HepG2 (cell line): Measurements from ENCODE around the gene SLC25A19. TPM values are rescaled to one million over a fixed set of nuclear protein-coding genes. Genes with fewer than 3 reads are reported as not detected.

Experiments
- ATAC-seq: fragments of 200-7000 bp; cut with Tn5 transposase; 3 replicates; pipeline ENCODE4 v1.9.1; 2020; ENCODE audit warnings: mild to moderate bottlenecking, moderate library complexity
- BruUV-seq: library from RNA; stranded (reverse); fragments of 400-500 nt; replicated peaks from 2 replicates; lab custom pipeline; 2021; lab: Mats Ljungman, UMichigan
- CTCF ChIA-PET: fragments of 300-600 bp; formaldehyde crosslinking; extraction: SDS; loops from one replicate; lab custom pipeline; 2021; ENCODE audit warnings: low total read pairs, inconsistent platforms, low intra/inter-chr PET ratio; lab: Yijun Ruan, JAX
- POLR2A ChIA-PET: fragments of 350-600 bp; sonication (Branson Sonifier 250); formaldehyde crosslinking; loops from one replicate; lab custom pipeline; 2020; ENCODE audit warnings: antibody characterized with exemption, inconsistent platforms; lab: Yijun Ruan, JAX
- DNase-seq: peaks from one replicate; pipeline ENCODE4 v3.0.0-alpha.2; 2015; ENCODE audit warnings: low spot score
- FAIRE-seq: peaks from 3 replicates; lab custom pipeline; 2011; peaks lifted over from hg19 to GRCh38; lab: Jason Lieb, UNC
- H2AFZ ChIP-seq: one replicate; pipeline ENCODE4 v1.6.1; 2011; ENCODE audit warnings: low read length, inconsistent platforms
- H3K27ac ChIP-seq: fragments of 300-600 bp; 3 replicates; pipeline ENCODE4 v1.8.0; 2011; ENCODE audit warnings: mixed run types, mild to moderate bottlenecking, mixed read lengths, low read length, inconsistent platforms; ENCODE audit not compliant: insufficient read depth; ENCODE audit errors: extremely low read length
- H3K27me3 ChIP-seq, 2 experiments: fragments of 200-600 bp in 1 of 2; 2 replicates in 1 of 2; 3 replicates in 1 of 2; pipeline versions ENCODE4 v1.6.0 to v1.8.0; 2011; ENCODE audit warnings: low read length in 2 of 2, mild to moderate bottlenecking in 2 of 2, moderate library complexity in 2 of 2, inconsistent platforms in 1 of 2; ENCODE audit not compliant: insufficient read depth in 2 of 2, control insufficient read depth in 1 of 2
- H3K36me3 ChIP-seq, 2 experiments: fragments of 200-600 bp in 1 of 2; replicated peaks in 1 of 2; 2 replicates in 1 of 2; 3 replicates in 1 of 2; pipeline versions ENCODE4 v1.5.1 to v1.8.0; 2011; ENCODE audit warnings: low read length in 2 of 2, inconsistent platforms in 1 of 2; ENCODE audit not compliant: insufficient read depth in 2 of 2, control insufficient read depth in 1 of 2
- H3K4me1 ChIP-seq: 2 replicates; pipeline ENCODE4 v1.5.1; 2012; ENCODE audit warnings: low read length, inconsistent platforms; ENCODE audit not compliant: insufficient read depth
- H3K4me2 ChIP-seq: 2 replicates; pipeline ENCODE4 v1.6.0; 2011; ENCODE audit warnings: low read depth, low read length, inconsistent platforms
- H3K4me3 ChIP-seq, 3 experiments: fragments of 200-600 bp in 1 of 3; sonication (generic), shearing (Covaris generic) in 1 of 3; replicated peaks in 1 of 3; 2 replicates each; pipeline ENCODE4 v1.5.1; 2011 to 2016; ENCODE audit warnings: low read length in 3 of 3, inconsistent platforms in 2 of 3, low read depth in 2 of 3, mild to moderate bottlenecking in 2 of 3, control low read depth in 1 of 3, mixed read lengths in 1 of 3; ENCODE audit not compliant: insufficient read depth in 1 of 3
- H3K79me2 ChIP-seq: one replicate; pipeline ENCODE4 v1.6.1; 2011; ENCODE audit warnings: low read length, inconsistent platforms; ENCODE audit not compliant: insufficient read depth
- H3K9ac ChIP-seq: 2 replicates; pipeline ENCODE4 v1.6.0; 2011; ENCODE audit warnings: mild to moderate bottlenecking, low read depth, low read length, inconsistent platforms; ENCODE audit not compliant: insufficient read depth
- H3K9me3 ChIP-seq: 2 replicates; pipeline ENCODE4 v1.5.1; 2012; ENCODE audit warnings: mild to moderate bottlenecking, low read length
- H4K20me1 ChIP-seq: 2 replicates; pipeline ENCODE4 v1.6.0; 2011; ENCODE audit warnings: inconsistent platforms, mild to moderate bottlenecking, low read length, moderate library complexity; ENCODE audit not compliant: insufficient read depth
- ELF4 ChIP-seq: sonication (generic); formaldehyde crosslinking; IDR thresholded peaks from 2 replicates; pipeline ENCODE4 v1.5.0; 2020; ENCODE audit warnings: missing genetic modification reagents, mild to moderate bottlenecking, moderate library complexity, borderline replicate concordance
- GZF1 ChIP-seq: sonication (generic); formaldehyde crosslinking; IDR thresholded peaks from 2 replicates; pipeline ENCODE4 v1.5.1; 2020; ENCODE audit warnings: mild to moderate bottlenecking, missing genetic modification reagents
- HHEX ChIP-seq: IDR thresholded peaks from 2 replicates; pipeline ENCODE4 v1.6.1; 2016; ENCODE audit warnings: control low read depth
- MIXL1 ChIP-seq: IDR thresholded peaks from 2 replicates; pipeline ENCODE4 v1.6.1; 2016
- PAX8 ChIP-seq: sonication (generic); formaldehyde crosslinking; IDR thresholded peaks from 2 replicates; pipeline ENCODE4 v1.8.0; 2022; ENCODE audit warnings: mild to moderate bottlenecking, missing genetic modification reagents, borderline replicate concordance
- TCF7 ChIP-seq: sonication (generic); IDR thresholded peaks from 2 replicates; pipeline ENCODE4 v1.6.1; 2016; ENCODE audit warnings: antibody characterized with exemption, low read depth
- ZFP62 ChIP-seq: sonication (generic); formaldehyde crosslinking; IDR thresholded peaks from 2 replicates; pipeline ENCODE4 v1.4.0; 2020; ENCODE audit warnings: missing genetic modification reagents
- ZKSCAN5 ChIP-seq: sonication (generic); formaldehyde crosslinking; IDR thresholded peaks from 2 replicates; pipeline ENCODE4 v1.5.1; 2020; ENCODE audit warnings: mild to moderate bottlenecking, missing genetic modification reagents
- ZNF619 ChIP-seq: sonication (generic); formaldehyde crosslinking; IDR thresholded peaks from 2 replicates; pipeline ENCODE4 v1.4.0; 2020; ENCODE audit warnings: mild to moderate bottlenecking, missing genetic modification reagents
- WGBS: methylation state at CpG from one replicate; pipeline ENCODE4 v1.1.6; 2017; ENCODE audit warnings: low lambda C conversion rate; 5-methylcytosine and 5-hydroxymethylcytosine counted together
- in situ Hi-C: cut with HindIII; loops from 2 replicates; pipeline ENCODE4 v1.10.0; 2017; ENCODE audit warnings: low pct_unique_long_range_greater_than_20kb; ENCODE audit not compliant: extremely low pct_ligation_motif_present
- intact Hi-C: fragments of 100-400 bp; cut with micrococcal nuclease; formaldehyde crosslinking; loops from one replicate; pipeline ENCODE4 v1.10.0; 2022; ENCODE audit not compliant: unreplicated experiment
- polyA plus RNA-seq, 8 experiments: library from polyadenylated mRNA; depleted of rRNA in 3 of 8; stranded (reverse) in 7 of 8; unstranded in 1 of 8; fragments of >200 nt; fragmentation: Illumina TruSeq in 4 of 8; extraction: Trizol in 4 of 8; gene quantifications; 2 replicates each; pipeline versions ENCODE4 v1.2.1 to v1.2.3, GENCODE V29; 2011 to 2016; ENCODE audit warnings: low read depth in 4 of 8, missing spikeins in 1 of 8, mixed read lengths in 1 of 8; ENCODE audit not compliant: insufficient read depth in 1 of 8
- total RNA-seq, 5 experiments: library from RNA; depleted of rRNA; stranded (reverse); fragments of >200 nt; fragmentation: Illumina TruSeq; extraction: Trizol; gene quantifications; 2 replicates each; pipeline ENCODE4 v1.2.3, GENCODE V29; 2016; ENCODE audit warnings: low read depth in 1 of 5
- TF ChIP-seq, protein P1 (sequence below): IDR thresholded peaks from 2 replicates; pipeline ENCODE4 v1.6.1; 2016; ENCODE audit warnings: low read depth

The SLC25A19 gene
- total and polyA plus RNA-seq, 2 of the 13 experiments (the other 11 are each of a cell fraction or from before 2014, with no cell fraction given), result 24.4 to 41.4 TPM

DNA sequence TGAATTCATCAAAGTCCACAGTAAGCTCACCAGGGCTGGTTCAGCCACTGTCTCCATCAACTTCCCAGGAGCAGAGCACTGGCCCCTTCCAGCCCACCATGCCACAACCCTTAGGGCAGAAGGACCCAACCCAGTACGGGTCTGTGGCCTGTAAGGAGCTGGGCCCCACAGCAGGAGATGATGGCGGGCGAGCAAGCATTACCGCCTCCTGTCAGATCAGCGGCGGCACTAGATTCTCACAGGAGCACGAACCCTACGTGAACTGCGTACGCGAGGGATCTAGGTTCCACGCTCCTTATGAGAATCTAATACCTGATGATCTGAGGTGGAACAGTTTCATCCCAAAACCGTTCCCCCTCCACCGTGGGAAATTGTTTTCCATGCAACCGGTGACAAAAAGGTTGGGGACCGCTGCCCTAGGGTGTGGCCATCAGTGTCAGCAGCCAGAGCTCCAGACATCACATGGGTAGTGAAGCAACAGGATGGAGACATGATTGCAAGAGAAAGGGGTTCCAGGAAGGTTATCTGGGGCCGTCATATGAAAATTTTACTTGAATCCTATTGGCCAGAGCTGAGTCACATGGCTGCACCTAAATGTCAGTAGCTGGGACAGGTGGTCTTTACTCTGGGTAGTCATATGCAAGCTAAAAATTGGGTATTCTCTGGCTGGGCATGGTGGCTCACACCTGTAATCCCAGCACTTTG lies 12.4 kb upstream of the SLC25A19 start:
- TF ChIP-seq, protein P1, sequence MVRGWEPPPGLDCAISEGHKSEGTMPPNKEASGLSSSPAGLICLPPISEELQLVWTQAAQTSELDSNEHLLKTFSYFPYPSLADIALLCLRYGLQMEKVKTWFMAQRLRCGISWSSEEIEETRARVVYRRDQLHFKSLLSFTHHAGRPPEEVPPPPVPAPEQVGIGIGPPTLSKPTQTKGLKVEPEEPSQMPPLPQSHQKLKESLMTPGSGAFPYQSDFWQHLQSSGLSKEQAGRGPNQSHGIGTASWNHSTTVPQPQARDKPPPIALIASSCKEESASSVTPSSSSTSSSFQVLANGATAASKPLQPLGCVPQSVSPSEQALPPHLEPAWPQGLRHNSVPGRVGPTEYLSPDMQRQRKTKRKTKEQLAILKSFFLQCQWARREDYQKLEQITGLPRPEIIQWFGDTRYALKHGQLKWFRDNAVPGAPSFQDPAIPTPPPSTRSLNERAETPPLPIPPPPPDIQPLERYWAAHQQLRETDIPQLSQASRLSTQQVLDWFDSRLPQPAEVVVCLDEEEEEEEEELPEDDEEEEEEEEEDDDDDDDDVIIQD, result no peak
- TF ChIP-seq TCF7 (no peak), ELF4 (no peak), HHEX (CRISPR knock-in tag) (no peak), ZKSCAN5 (no peak), ZNF619 (CRISPR knock-in tag) (no peak), ZFP62 (CRISPR knock-in tag) (no peak), GZF1 (no peak), MIXL1 (CRISPR knock-in tag) (no peak), PAX8 (CRISPR knock-in tag) (no peak)
- POLR2A ChIA-PET, result no interaction called here
- FAIRE-seq, result no peak
- Histone ChIP-seq H3K27me3 (no peaks in the 10 kb centered on the region), H3K27ac (no peak overlapping the region), H4K20me1 (no peaks in the 10 kb centered on the region), H3K9ac (no peak overlapping the region), H3K4me1 (peaks cover 17% of the 10 kb centered on the region), H2AFZ (no peak overlapping the region), H3K36me3 (no peaks in the 10 kb centered on the region), H3K9me3 (no peaks in the 10 kb centered on the region), H3K4me2 (no peak overlapping the region), H3K4me3 (no peak overlapping the region), H3K79me2 (no peaks in the 10 kb centered on the region)
- BruUV-seq, result no TSS peak
- intact Hi-C loops, result no loop called here
- DNase-seq, result no peak
- CTCF ChIA-PET, result no interaction called here
- ATAC-seq, result peak; percentile 25; the same call in 2 of the 3 replicates
- in situ Hi-C loops, result no loop called here
- WGBS, result 95% methylated on average over 17 of the region's 17 CpGs
